ENCODE measurements around the gene ITGA8. TPM values are rescaled to one million over a fixed set of nuclear protein-coding genes. Genes with fewer than 3 reads are reported as not detected.

The ITGA8 gene
- total and polyA plus RNA-seq, 2 of the 13 experiments (the other 11 are each of a cell fraction or from before 2014, with no cell fraction given), result not detected

GRCh38 chr10:15660990-15661389, 58.7 kb downstream of the ITGA8 start:
- Histone ChIP-seq H3K9ac (ENCODE audit: insufficient read depth, low read depth, low read length) (no peak overlapping the region), H3K27me3 (ENCODE audit: control insufficient read depth in 1 of 2, insufficient read depth in 2 of 2, low read length in 2 of 2) (0 out of 5 replicates have a peak, but pooled peaks cover 0 to 2% of the 10 kb centered on the region in 2 experiments), H3K79me2 (ENCODE audit: insufficient read depth, low read length) (no peaks in the 10 kb centered on the region), H3K4me1 (ENCODE audit: insufficient read depth, low read length) (no peaks in the 10 kb centered on the region), H3K4me3 (replicated peaks in 1 of 3; ENCODE audit: insufficient read depth in 1 of 3, low read depth in 2 of 3, low read length in 3 of 3) (no peak overlapping the region), H3K36me3 (replicated peaks in 1 of 2; ENCODE audit: control insufficient read depth in 1 of 2, insufficient read depth in 2 of 2, low read length in 2 of 2) (no peaks in the 10 kb centered on the region), H3K4me2 (ENCODE audit: low read depth, low read length) (no peak overlapping the region), H3K27ac (ENCODE audit: extremely low read length, insufficient read depth, low read length) (no peak overlapping the region), H3K9me3 (ENCODE audit: low read length) (no peaks in the 10 kb centered on the region), H4K20me1 (ENCODE audit: insufficient read depth, low read length) (no peaks in the 10 kb centered on the region), H2AFZ (ENCODE audit: low read length) (no peak overlapping the region)
- POLR2A ChIA-PET, result no interaction called here
- 0% methylated on average over 2 of the region's 5 CpGs for WGBS (ENCODE audit: low lambda C conversion rate)
- TF ChIP-seq THAP7 (CRISPR knock-in tag; IDR thresholded peaks at IDR 0.05), result no peak
- no peak for TF ChIP-seq RBM39 (IDR thresholded peaks at IDR 0.05; ENCODE audit: low read depth, low read length, poor library complexity, severe bottlenecking)
- no peak for TF ChIP-seq ZHX2 (IDR thresholded peaks at IDR 0.05; ENCODE audit: low read depth)
- TF ChIP-seq ZHX2 (CRISPR knock-in tag; IDR thresholded peaks at IDR 0.05; ENCODE audit: borderline replicate concordance), result no peak
- TF ChIP-seq SMARCC2 (IDR thresholded peaks at IDR 0.05), result no peak
- no peak for TF ChIP-seq ZFP36 (IDR thresholded peaks at IDR 0.05; ENCODE audit: borderline replicate concordance, low read depth, low read length, partially characterized antibody)
- no peak for TF ChIP-seq ZNF652 (CRISPR knock-in tag; IDR thresholded peaks at IDR 0.05; ENCODE audit: borderline replicate concordance, low read depth)
- no peak for TF ChIP-seq ZBTB4 (CRISPR knock-in tag; IDR thresholded peaks at IDR 0.05; ENCODE audit: borderline replicate concordance)
- TF ChIP-seq ZNF678 (CRISPR knock-in tag; IDR thresholded peaks at IDR 0.05), result no peak
- in situ Hi-C loops (cut with HindIII; ENCODE audit: extremely low pct_ligation_motif_present, low pct_unique_long_range_greater_than_20kb), result no loop called here
- CTCF ChIA-PET (ENCODE audit: low intra/inter-chr PET ratio, low total read pairs), result no interaction called here
- intact Hi-C loops (cut with micrococcal nuclease; ENCODE audit: unreplicated experiment), result no loop called here
- no TSS peak for BruUV-seq (replicated peaks)
- ATAC-seq (0 out of 3 replicates have a peak, but pooled peaks have one; percentile 30), DNase-seq (ENCODE audit: low spot score) (no peak), FAIRE-seq (no peak)

Data from HepG2 (cell line).